Mucosa of rectum (tissue), 2 donors: ENCODE data around the gene RBM23.
"Not testable (repeated sequence)": the region's sequence is repeated elsewhere in the genome, so short reads cannot be mapped to it uniquely, and the experiment has no call there.

Experiments
- H3K27ac ChIP-seq, 2 donors: one replicate each; pipeline ENCODE4 v1.7.0; 2013; ENCODE audit warnings: inconsistent platforms in 2 of 2, low read depth in 2 of 2, low read length in 2 of 2
- H3K27me3 ChIP-seq, 2 donors: one replicate each; pipeline ENCODE4 v1.7.0; 2013; ENCODE audit warnings: low read length in 2 of 2; ENCODE audit not compliant: control insufficient read depth in 2 of 2, insufficient read depth in 2 of 2
- H3K36me3 ChIP-seq, 2 donors: one replicate each; pipeline ENCODE4 v1.7.0; 2013; ENCODE audit warnings: low read length in 2 of 2; ENCODE audit not compliant: control insufficient read depth in 2 of 2, insufficient read depth in 2 of 2
- H3K4me1 ChIP-seq, 2 donors: one replicate each; pipeline ENCODE4 v1.7.0; 2013; ENCODE audit warnings: low read length in 2 of 2, mild to moderate bottlenecking in 1 of 2; ENCODE audit not compliant: control insufficient read depth in 2 of 2, insufficient read depth in 2 of 2
- H3K4me3 ChIP-seq, 2 donors: one replicate each; pipeline ENCODE4 v1.7.0; 2013; ENCODE audit warnings: low read length in 2 of 2
- H3K9ac ChIP-seq, 2 donors: one replicate each; pipeline ENCODE4 v1.7.0; 2013; ENCODE audit warnings: low read length in 2 of 2, low read depth in 1 of 2, mild to moderate bottlenecking in 1 of 2
- H3K9me3 ChIP-seq, 2 donors: one replicate each; pipeline ENCODE4 v1.7.0; 2013; ENCODE audit warnings: low read length in 2 of 2; ENCODE audit not compliant: control insufficient read depth in 2 of 2
- donor health status: healthy.
- donor health status: Normal muscosa, but diverticular disease.

The RBM23 gene

GRCh38 chr14:22870811-22871223 is 48.1 kb downstream of the RBM23 start:
- Histone ChIP-seq H3K9me3 (no peaks in the 10 kb centered on the region), H3K4me3 (peak overlapping the region; percentile 90 to 95), H3K9ac (peak overlapping the region; percentile 92 to 98), H3K36me3 (peaks cover 20 to 22% of the 10 kb centered on the region in 2 donors), H3K27me3 (no peaks in the 10 kb centered on the region), H3K27ac (peak overlapping the region; percentile 99 to 100), H3K4me1 (peaks cover 16 to 21% of the 10 kb centered on the region in 2 donors)

GRCh38 chr14:22866874-22867273 is 52.1 kb downstream of the RBM23 start:
- no peak overlapping the region for H3K4me3 ChIP-seq
- H3K4me1 ChIP-seq: peaks cover 7 to 9% of the 10 kb centered on the region in 2 donors
- no peak overlapping the region for H3K27ac ChIP-seq
- H3K27me3 ChIP-seq: no peaks in the 10 kb centered on the region
- no peaks in the 10 kb centered on the region for H3K36me3 ChIP-seq
- H3K9ac ChIP-seq: no peak overlapping the region
- no peaks in the 10 kb centered on the region for H3K9me3 ChIP-seq

GRCh38 chr14:22865424-22866405 is 53.2 kb downstream of the RBM23 start:
- Histone ChIP-seq H3K9me3 (no peaks in the 10 kb centered on the region), H3K4me3 (no peak overlapping the region), H3K27ac (no peak overlapping the region), H3K9ac (no peak overlapping the region), H3K36me3 (no peaks in the 10 kb centered on the region), H3K27me3 (no peaks in the 10 kb centered on the region), H3K4me1 (peaks cover 4 to 5% of the 10 kb centered on the region in 2 donors)

GRCh38 chr14:22864979-22865378 is 54.0 kb downstream of the RBM23 start:
- Histone ChIP-seq H3K27me3 (no peaks in the 10 kb centered on the region), H3K36me3 (no peaks in the 10 kb centered on the region), H3K9me3 (no peaks in the 10 kb centered on the region), H3K9ac (no peak overlapping the region), H3K27ac (no peak overlapping the region), H3K4me3 (no peak overlapping the region), H3K4me1 (peaks cover 0 to 1% of the 10 kb centered on the region in 2 donors)

GRCh38 chr14:22861651-22862050 is 57.3 kb downstream of the RBM23 start:
- H3K4me1 ChIP-seq: no peaks in the 10 kb centered on the region
- no peaks in the 10 kb centered on the region for H3K9me3 ChIP-seq
- no peak overlapping the region for H3K9ac ChIP-seq
- no peaks in the 10 kb centered on the region for H3K27me3 ChIP-seq
- no peak overlapping the region for H3K4me3 ChIP-seq
- no peak overlapping the region for H3K27ac ChIP-seq
- H3K36me3 ChIP-seq: no peaks in the 10 kb centered on the region

- not testable (repeated sequence) for H3K27ac ChIP-seq, H3K4me3 ChIP-seq, H3K27me3 ChIP-seq, H3K9me3 ChIP-seq, H3K4me1 ChIP-seq, H3K36me3 ChIP-seq, H3K9ac ChIP-seq
These were observed 58.6 kb downstream of the RBM23 start for GRCh38 chr14:22860377-22860776.

- no peaks in the 10 kb centered on the region for H3K9me3 ChIP-seq
- no peak overlapping the region for H3K27ac ChIP-seq
- H3K27me3 ChIP-seq: no peaks in the 10 kb centered on the region
- H3K9ac ChIP-seq: no peak overlapping the region
- H3K4me3 ChIP-seq: no peak overlapping the region
- no peaks in the 10 kb centered on the region for H3K36me3 ChIP-seq
- peaks cover 8 to 9% of the 10 kb centered on the region in 2 donors for H3K4me1 ChIP-seq
These were observed 62.5 kb downstream of the RBM23 start for GRCh38 chr14:22856428-22856827.

- Histone ChIP-seq H3K9me3 (no peaks in the 10 kb centered on the region), H3K27ac (no peak overlapping the region), H3K4me3 (no peak overlapping the region), H3K9ac (no peak overlapping the region), H3K4me1 (peaks cover 12 to 13% of the 10 kb centered on the region in 2 donors), H3K36me3 (no peaks in the 10 kb centered on the region), H3K27me3 (no peaks in the 10 kb centered on the region)
These were observed 63.8 kb downstream of the RBM23 start for GRCh38 chr14:22854963-22855724.

- H3K4me1 ChIP-seq: peaks cover 13 to 15% of the 10 kb centered on the region in 2 donors
- not testable (repeated sequence) for H3K9ac ChIP-seq, H3K27ac ChIP-seq, H3K27me3 ChIP-seq, H3K4me3 ChIP-seq, H3K36me3 ChIP-seq, H3K9me3 ChIP-seq
These were observed 64.7 kb downstream of the RBM23 start for GRCh38 chr14:22854296-22854695.
